ENCODE data around the gene RUBCNL. TPM values are rescaled to one million over a fixed set of nuclear protein-coding genes. Genes with fewer than 3 reads are reported as not detected.
"Not testable (repeated sequence)": the region's sequence is repeated elsewhere in the genome, so short reads cannot be mapped to it uniquely, and the experiment has no call there.

The RUBCNL gene, protein sequence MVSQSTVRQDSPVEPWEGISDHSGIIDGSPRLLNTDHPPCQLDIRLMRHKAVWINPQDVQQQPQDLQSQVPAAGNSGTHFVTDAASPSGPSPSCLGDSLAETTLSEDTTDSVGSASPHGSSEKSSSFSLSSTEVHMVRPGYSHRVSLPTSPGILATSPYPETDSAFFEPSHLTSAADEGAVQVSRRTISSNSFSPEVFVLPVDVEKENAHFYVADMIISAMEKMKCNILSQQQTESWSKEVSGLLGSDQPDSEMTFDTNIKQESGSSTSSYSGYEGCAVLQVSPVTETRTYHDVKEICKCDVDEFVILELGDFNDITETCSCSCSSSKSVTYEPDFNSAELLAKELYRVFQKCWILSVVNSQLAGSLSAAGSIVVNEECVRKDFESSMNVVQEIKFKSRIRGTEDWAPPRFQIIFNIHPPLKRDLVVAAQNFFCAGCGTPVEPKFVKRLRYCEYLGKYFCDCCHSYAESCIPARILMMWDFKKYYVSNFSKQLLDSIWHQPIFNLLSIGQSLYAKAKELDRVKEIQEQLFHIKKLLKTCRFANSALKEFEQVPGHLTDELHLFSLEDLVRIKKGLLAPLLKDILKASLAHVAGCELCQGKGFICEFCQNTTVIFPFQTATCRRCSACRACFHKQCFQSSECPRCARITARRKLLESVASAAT
- under 1 TPM; 0.36 to 0.74 TPM for total RNA-seq

DNA sequence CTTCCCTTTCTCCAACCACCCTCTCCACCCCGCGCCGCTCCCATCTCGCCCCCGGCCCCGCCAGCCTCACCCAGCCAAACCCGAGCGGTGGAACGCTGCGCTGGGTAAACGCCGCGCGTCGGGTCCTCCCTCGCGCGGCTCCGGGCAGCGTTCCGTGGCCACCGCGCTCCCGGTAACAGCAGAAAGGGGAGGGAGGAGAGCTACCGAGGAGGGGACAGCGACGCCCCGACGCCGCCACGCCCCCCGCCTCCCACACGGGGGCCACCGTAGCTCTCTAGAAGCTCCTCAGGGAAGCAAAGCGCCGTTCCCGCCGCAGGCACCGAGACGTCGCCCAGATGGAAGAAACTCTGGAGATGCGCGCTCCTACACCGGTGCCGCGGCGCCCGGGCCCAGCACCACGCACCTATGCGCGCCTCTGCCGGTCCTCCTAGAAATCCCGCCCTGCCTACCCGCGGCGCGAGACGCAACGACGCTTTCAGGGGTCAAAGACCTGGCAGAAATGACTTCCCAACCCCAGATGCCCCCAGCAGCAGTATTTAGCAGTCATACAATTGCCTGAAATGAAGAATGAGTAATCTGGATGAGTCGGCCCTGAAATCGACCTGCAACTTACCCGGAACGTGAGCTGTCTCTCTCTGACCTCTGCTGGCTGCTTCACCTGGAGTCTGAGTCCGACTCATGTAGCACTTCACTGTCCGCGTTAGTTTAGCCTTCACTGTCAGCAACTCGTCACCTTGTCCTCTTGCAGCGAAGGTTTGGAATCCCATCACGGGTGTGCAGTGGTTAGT is at the start of gene RUBCNL:
RUBCNL (minus strand) TSS at position 189 of the 788 bp plus-strand sequence. CDS start 14,777 bp downstream, outside the sequence.
- CTCF ChIA-PET, result no interaction called here
- Mint-ChIP-seq H3K27me3 (peaks cover 35% of the 10 kb centered on the region), H3K36me3 (ENCODE audit: low read depth) (no peaks in the 10 kb centered on the region), H3K4me3 (peak within 1 kb of the TSS; percentile 75), H3K4me1 (ENCODE audit: low read depth) (peaks cover 21% of the 10 kb centered on the region), H3K9me3 (no peaks in the 10 kb centered on the region), H3K27ac (peak within 1 kb of the TSS; percentile 18)
- TF ChIP-seq, protein P1, sequence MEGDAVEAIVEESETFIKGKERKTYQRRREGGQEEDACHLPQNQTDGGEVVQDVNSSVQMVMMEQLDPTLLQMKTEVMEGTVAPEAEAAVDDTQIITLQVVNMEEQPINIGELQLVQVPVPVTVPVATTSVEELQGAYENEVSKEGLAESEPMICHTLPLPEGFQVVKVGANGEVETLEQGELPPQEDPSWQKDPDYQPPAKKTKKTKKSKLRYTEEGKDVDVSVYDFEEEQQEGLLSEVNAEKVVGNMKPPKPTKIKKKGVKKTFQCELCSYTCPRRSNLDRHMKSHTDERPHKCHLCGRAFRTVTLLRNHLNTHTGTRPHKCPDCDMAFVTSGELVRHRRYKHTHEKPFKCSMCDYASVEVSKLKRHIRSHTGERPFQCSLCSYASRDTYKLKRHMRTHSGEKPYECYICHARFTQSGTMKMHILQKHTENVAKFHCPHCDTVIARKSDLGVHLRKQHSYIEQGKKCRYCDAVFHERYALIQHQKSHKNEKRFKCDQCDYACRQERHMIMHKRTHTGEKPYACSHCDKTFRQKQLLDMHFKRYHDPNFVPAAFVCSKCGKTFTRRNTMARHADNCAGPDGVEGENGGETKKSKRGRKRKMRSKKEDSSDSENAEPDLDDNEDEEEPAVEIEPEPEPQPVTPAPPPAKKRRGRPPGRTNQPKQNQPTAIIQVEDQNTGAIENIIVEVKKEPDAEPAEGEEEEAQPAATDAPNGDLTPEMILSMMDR (IDR thresholded peaks at IDR 0.05), result no peak
- intact Hi-C loops (cut with micrococcal nuclease), result no loop called here
- POLR2A ChIA-PET, result interaction anchor here (0.7 to 0.9 kb wide), 2 partner anchors 16 to 41 kb away, joined by 3 read pairs; no protein-coding TSS in a partner anchor
- DNase-seq (peak; percentile 59), ATAC-seq (peak; percentile 78)

DNA sequence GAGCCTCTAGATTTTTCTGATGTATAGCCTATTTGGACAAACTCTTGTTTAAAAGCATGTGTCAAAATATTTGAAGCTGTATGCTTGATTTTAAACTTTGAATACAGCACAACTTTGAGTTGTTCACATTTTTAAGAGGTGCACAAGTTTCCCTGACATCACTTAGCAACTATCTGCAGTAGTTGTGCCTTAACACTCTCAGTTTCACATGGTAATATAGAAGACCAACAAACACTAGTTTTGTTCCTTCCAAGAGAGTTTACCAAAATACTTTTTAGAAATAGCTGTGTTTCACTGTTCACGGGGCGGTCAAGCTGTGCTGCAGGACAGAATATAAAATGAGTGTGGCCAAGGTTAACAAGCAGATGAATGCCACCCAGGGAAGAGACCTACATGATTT is 42.5 kb upstream of the RUBCNL start:
- intact Hi-C loops (cut with micrococcal nuclease); DNase-seq; H3K4me1 Mint-ChIP-seq (ENCODE audit: low read depth); H3K4me3 Mint-ChIP-seq; H3K27me3 Mint-ChIP-seq; ATAC-seq; H3K27ac Mint-ChIP-seq; CTCF ChIA-PET; H3K36me3 Mint-ChIP-seq (ENCODE audit: low read depth); H3K9me3 Mint-ChIP-seq; POLR2A ChIA-PET: not testable (repeated sequence)

DNA sequence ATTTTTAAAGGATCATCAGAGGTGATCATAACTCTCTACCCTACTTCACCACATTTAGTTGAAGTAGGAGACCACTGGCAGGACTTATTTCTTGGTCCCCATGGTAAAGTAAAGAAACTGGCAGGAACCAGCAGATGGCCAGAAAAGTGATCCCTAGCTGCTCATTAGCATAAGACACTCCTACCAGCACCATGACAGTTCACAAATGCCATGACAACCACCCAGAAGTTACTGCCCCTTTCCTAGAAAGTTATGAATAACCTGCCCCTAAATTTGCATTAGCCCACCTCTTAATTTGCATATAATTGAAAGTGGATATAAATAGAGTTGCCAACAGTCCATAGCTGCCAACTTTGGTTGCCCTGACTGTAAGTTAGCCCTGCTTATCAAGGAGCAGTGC is 18.4 kb upstream of the RUBCNL start:
- TF ChIP-seq, protein P1 (IDR thresholded peaks at IDR 0.05), result no peak
- H3K27ac Mint-ChIP-seq, result no peak overlapping the region
- ChIA-PET CTCF (no interaction called here), POLR2A (no interaction called here)
- H3K4me3 Mint-ChIP-seq, result no peak overlapping the region
- H3K36me3 Mint-ChIP-seq (ENCODE audit: low read depth), result no peaks in the 10 kb centered on the region
- ATAC-seq, result no peak
- H3K9me3 Mint-ChIP-seq, result no peaks in the 10 kb centered on the region
- no peak for DNase-seq
- H3K27me3 Mint-ChIP-seq, result peaks cover 3% of the 10 kb centered on the region
- intact Hi-C loops (cut with micrococcal nuclease), result no loop called here
- peaks cover 7% of the 10 kb centered on the region for H3K4me1 Mint-ChIP-seq (ENCODE audit: low read depth)

DNA sequence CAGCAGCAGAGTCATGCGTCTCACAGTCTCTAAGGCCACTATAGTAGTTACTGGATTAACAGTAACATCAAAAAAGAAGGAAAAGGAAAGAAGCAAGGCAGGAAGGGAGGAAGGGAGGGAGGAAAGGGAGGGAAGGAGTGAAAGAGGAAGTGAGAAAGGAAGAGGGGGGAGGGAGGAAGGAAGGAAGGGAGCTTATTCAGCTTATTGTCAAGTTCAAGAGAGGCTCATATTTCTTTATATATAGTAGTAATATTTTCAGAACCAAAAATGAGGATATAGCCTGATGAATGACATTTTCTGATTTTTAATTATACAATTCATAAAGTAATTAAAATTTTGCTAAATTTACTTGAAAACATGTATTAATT is 17.7 kb upstream of the RUBCNL start:
- Mint-ChIP-seq H3K27ac (no peak overlapping the region), H3K9me3 (no peaks in the 10 kb centered on the region), H3K27me3 (peaks cover 1% of the 10 kb centered on the region), H3K4me3 (no peak overlapping the region), H3K4me1 (ENCODE audit: low read depth) (peaks cover 7% of the 10 kb centered on the region), H3K36me3 (ENCODE audit: low read depth) (no peaks in the 10 kb centered on the region)
- ATAC-seq, result no peak
- ChIA-PET POLR2A (no interaction called here), CTCF (no interaction called here)
- TF ChIP-seq, protein P1 (IDR thresholded peaks at IDR 0.05), result no peak
- intact Hi-C loops (cut with micrococcal nuclease), result no loop called here
- DNase-seq, result no peak

DNA sequence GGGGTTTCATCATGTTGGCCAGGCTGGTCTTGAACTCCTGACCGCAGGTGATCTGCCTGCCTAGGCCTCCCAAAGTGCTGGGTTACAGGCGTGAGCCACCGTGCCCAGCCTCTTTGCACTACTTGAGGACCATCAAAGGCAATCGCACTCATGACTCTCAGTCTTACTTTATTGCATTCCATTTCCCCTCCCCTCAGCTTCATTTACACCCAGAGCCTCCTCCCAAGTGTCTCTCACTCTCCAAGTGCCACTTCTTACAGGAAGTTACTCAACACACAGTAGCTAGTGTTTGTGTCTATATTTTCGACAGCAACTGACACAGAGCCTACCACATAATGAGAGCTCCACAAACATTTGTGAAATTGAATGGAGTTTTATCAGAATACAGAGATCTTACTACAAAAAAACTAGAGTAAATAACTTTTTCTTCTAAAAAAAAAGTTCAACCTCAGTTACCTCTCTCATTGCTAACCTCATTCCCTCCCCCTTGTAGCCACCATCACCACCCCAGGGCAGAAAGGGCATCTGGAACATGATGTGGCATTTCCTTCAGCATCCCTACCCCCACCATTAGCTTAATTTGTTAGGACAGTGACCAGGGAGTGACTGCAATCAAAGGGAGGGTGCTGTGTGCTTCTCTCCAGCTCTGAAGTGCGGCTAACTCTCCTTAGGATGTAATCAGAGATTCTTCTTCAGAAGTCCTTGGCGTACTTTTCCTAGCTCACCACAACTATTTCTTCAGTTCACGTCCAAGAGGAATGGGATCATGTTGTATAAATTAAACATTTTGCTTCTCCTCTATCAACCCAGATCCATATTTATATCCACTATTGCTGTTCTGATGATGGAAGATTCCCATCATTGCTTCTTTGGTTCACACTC is 17.0 kb upstream of the RUBCNL start:
- Mint-ChIP-seq H3K9me3 (no peaks in the 10 kb centered on the region), H3K27ac (no peak overlapping the region), H3K4me1 (ENCODE audit: low read depth) (peaks cover 7% of the 10 kb centered on the region), H3K4me3 (no peak overlapping the region), H3K27me3 (peaks cover 1% of the 10 kb centered on the region), H3K36me3 (ENCODE audit: low read depth) (no peaks in the 10 kb centered on the region)
- TF ChIP-seq, protein P1 (IDR thresholded peaks at IDR 0.05), result no peak
- intact Hi-C loops (cut with micrococcal nuclease), result no loop called here
- ChIA-PET POLR2A (no interaction called here), CTCF (no interaction called here)
- ATAC-seq, result peak; percentile 56
- no peak for DNase-seq
